K562 (cell line): Measurements from ENCODE around the gene HK1. TPM values are rescaled to one million over a fixed set of nuclear protein-coding genes. Genes with fewer than 3 reads are reported as not detected.

Experiments used
- ARID2 ChIP-seq: fragments of 450-650 bp; IDR thresholded peaks from 2 replicates; pipeline ENCODE4 v1.6.1; 2017; ENCODE audit warnings: antibody characterized with exemption, mild to moderate bottlenecking
- BRD4 ChIP-seq: fragments of 200-600 bp; sonication (generic); IDR thresholded peaks from 2 replicates; pipeline ENCODE4 v1.6.1; 2017; ENCODE audit warnings: inconsistent platforms
- GABPB2 ChIP-seq: fragments of 250-450 bp; sonication (Bioruptor Pico); conservative IDR thresholded peaks from 2 replicates; pipeline ENCODE4 v1.5.1; 2021; ENCODE audit warnings: mild to moderate bottlenecking
- HNRNPH1 ChIP-seq: fragments of 200-400 bp; formaldehyde crosslinking; optimal IDR thresholded peaks from 2 replicates; pipeline ENCODE3; 2017; ENCODE audit warnings: low read depth, mild to moderate bottlenecking, low read length, moderate library complexity
- MCM3 ChIP-seq: fragments of 450-650 bp; IDR thresholded peaks from 2 replicates; pipeline ENCODE4 v1.6.1; 2016
- MECOM ChIP-seq: fragments of 250-450 bp; sonication (Bioruptor Pico); IDR thresholded peaks from 2 replicates; pipeline ENCODE4 v1.8.0; 2022; ENCODE audit warnings: inconsistent platforms
- SAFB2 ChIP-seq: fragments of 200-400 bp; formaldehyde crosslinking; IDR thresholded peaks from 2 replicates; pipeline ENCODE4 v1.6.1; 2018; ENCODE audit warnings: borderline replicate concordance, low read length, low read depth, moderate library complexity; ENCODE audit not compliant: severe bottlenecking
- SRSF7 ChIP-seq: fragments of 200-400 bp; formaldehyde crosslinking; optimal IDR thresholded peaks from 2 replicates; pipeline ENCODE3; 2017; ENCODE audit warnings: mild to moderate bottlenecking, low read depth, low read length
- TEAD2 ChIP-seq: fragments of 450-650 bp; IDR thresholded peaks from 2 replicates; pipeline ENCODE4 v1.6.1; 2016; ENCODE audit warnings: missing genetic modification characterization, control low read depth, missing compliant biosample characterization
- ZNF23 ChIP-seq: fragments of 250-450 bp; sonication (Bioruptor Pico); IDR thresholded peaks from 2 replicates; pipeline ENCODE4 v1.4.0; 2020; ENCODE audit warnings: mild to moderate bottlenecking
- ZNF232 ChIP-seq: sonication (generic); formaldehyde crosslinking; IDR thresholded peaks from 2 replicates; pipeline ENCODE4 v1.8.0; 2022; ENCODE audit warnings: mild to moderate bottlenecking, missing genetic modification reagents
- ZNF644 ChIP-seq: fragments of 200-800 bp; sonication (Bioruptor generic); IDR thresholded peaks from 2 replicates; pipeline ENCODE4 v1.6.1; 2016; ENCODE audit warnings: low read depth, missing genetic modification characterization, missing compliant biosample characterization
- ZZZ3 ChIP-seq: fragments of 450-650 bp; IDR thresholded peaks from 2 replicates; pipeline ENCODE4 v1.6.1; 2016; ENCODE audit warnings: antibody characterized with exemption, mild to moderate bottlenecking, moderate library complexity
- polyA plus RNA-seq, 8 experiments: library from polyadenylated mRNA; depleted of rRNA in 4 of 8; stranded (reverse) in 5 of 8; unstranded in 3 of 8; fragments of >200 nt; fragmentation: Nextera tagmentation in 2 of 8; fragmentation: Illumina TruSeq in 1 of 8; extraction: Ambion mirVana in 2 of 8; extraction: Trizol in 1 of 8; gene quantifications; 2 replicates each; pipeline versions ENCODE4 v1.2.1 to v1.2.3, GENCODE V29; 2011 to 2014; ENCODE audit warnings: inconsistent platforms in 1 of 8, missing spikeins in 1 of 8
- total RNA-seq, 7 experiments: library from RNA; depleted of rRNA in 6 of 7; stranded (reverse); fragments of >200 nt in 6 of 7; fragmentation: Illumina TruSeq in 2 of 7; extraction: Trizol in 2 of 7; gene quantifications; 2 replicates each; pipeline versions ENCODE4 v1.2.1 to v1.2.3, GENCODE V29; 2011 to 2021; ENCODE audit warnings: low replicate concordance in 1 of 7
- TF ChIP-seq, protein P1 (sequence below): sonication (generic); formaldehyde crosslinking; IDR thresholded peaks from 2 replicates; pipeline ENCODE4 v1.8.0; 2022; ENCODE audit warnings: mild to moderate bottlenecking, missing genetic modification reagents
- TF ChIP-seq, protein P2 (sequence below): fragments of 450-650 bp; IDR thresholded peaks from 2 replicates; pipeline ENCODE4 v1.6.1; 2017; ENCODE audit warnings: antibody characterized with exemption
- TF ChIP-seq, protein P3 (sequence below): IDR thresholded peaks from 3 replicates; pipeline ENCODE4 v1.6.1; 2011; ENCODE audit warnings: borderline replicate concordance, mild to moderate bottlenecking, moderate library complexity; ENCODE audit not compliant: insufficient read length; ENCODE audit errors: extremely low read depth

The HK1 gene
- total and polyA plus RNA-seq, 9 of the 15 experiments (the other 6 are each of a cell fraction or from before 2014, with no cell fraction given) = 29.2 to 444 (median 193) TPM

DNA sequence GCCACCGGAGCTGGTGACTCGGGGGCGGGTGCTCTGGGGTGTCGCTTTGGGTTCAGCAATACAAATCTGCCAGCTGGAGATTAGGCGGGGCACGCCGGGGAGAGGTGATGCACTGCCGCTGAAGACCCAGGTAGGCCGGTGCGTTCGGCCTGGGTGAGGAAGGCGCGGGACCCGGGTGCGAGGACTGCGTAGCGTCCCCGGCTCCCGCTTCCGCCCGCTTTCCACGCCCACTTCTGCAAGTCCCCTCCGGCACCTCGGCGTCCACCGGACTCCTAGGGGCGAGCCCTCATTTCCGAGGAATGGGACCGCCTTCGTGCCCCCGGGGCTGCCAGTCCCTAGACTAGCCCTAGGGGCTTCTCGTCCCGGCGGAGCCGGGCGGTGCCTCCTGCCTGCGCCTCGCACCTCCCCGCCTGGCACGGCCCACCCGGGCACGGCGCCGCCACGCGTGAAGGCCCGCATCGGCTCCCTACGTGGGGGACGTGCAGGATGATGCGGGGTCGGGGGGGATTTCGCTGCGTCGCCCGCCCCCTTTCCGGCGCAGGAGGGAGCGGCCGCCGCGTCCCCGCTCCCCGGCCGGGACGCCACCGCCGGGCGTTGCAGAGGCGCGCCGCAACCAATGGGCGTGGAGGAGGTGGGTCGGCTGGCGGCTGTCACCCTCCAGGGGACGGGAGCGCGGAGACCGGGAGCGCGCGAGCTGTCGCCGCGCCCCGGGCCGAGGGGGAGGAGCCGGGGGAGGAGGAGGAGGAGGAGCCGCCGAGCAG is 40.0 kb downstream of the HK1 start (continued):
- TF ChIP-seq, protein P1, sequence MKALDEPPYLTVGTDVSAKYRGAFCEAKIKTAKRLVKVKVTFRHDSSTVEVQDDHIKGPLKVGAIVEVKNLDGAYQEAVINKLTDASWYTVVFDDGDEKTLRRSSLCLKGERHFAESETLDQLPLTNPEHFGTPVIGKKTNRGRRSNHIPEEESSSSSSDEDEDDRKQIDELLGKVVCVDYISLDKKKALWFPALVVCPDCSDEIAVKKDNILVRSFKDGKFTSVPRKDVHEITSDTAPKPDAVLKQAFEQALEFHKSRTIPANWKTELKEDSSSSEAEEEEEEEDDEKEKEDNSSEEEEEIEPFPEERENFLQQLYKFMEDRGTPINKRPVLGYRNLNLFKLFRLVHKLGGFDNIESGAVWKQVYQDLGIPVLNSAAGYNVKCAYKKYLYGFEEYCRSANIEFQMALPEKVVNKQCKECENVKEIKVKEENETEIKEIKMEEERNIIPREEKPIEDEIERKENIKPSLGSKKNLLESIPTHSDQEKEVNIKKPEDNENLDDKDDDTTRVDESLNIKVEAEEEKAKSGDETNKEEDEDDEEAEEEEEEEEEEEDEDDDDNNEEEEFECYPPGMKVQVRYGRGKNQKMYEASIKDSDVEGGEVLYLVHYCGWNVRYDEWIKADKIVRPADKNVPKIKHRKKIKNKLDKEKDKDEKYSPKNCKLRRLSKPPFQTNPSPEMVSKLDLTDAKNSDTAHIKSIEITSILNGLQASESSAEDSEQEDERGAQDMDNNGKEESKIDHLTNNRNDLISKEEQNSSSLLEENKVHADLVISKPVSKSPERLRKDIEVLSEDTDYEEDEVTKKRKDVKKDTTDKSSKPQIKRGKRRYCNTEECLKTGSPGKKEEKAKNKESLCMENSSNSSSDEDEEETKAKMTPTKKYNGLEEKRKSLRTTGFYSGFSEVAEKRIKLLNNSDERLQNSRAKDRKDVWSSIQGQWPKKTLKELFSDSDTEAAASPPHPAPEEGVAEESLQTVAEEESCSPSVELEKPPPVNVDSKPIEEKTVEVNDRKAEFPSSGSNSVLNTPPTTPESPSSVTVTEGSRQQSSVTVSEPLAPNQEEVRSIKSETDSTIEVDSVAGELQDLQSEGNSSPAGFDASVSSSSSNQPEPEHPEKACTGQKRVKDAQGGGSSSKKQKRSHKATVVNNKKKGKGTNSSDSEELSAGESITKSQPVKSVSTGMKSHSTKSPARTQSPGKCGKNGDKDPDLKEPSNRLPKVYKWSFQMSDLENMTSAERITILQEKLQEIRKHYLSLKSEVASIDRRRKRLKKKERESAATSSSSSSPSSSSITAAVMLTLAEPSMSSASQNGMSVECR = peak; percentile 75; the same call in 1 of the 2 replicates
- TF ChIP-seq ZNF23 (CRISPR knock-in tag) (no peak), GABPB2 (CRISPR knock-in tag) (no peak), MCM3 (no peak), SAFB2 (no peak), ZNF644 (no peak), BRD4 (no peak), ARID2 (no peak), SRSF7 (no peak), ZNF232 (CRISPR knock-in tag) (no peak), MECOM (CRISPR knock-in tag) (no peak), TEAD2 (tag) (no peak), HNRNPH1 (no peak), ZZZ3 (no peak)
- TF ChIP-seq, protein P2, sequence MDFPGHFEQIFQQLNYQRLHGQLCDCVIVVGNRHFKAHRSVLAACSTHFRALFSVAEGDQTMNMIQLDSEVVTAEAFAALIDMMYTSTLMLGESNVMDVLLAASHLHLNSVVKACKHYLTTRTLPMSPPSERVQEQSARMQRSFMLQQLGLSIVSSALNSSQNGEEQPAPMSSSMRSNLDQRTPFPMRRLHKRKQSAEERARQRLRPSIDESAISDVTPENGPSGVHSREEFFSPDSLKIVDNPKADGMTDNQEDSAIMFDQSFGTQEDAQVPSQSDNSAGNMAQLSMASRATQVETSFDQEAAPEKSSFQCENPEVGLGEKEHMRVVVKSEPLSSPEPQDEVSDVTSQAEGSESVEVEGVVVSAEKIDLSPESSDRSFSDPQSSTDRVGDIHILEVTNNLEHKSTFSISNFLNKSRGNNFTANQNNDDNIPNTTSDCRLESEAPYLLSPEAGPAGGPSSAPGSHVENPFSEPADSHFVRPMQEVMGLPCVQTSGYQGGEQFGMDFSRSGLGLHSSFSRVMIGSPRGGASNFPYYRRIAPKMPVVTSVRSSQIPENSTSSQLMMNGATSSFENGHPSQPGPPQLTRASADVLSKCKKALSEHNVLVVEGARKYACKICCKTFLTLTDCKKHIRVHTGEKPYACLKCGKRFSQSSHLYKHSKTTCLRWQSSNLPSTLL = no peak
- TF ChIP-seq, protein P3, sequence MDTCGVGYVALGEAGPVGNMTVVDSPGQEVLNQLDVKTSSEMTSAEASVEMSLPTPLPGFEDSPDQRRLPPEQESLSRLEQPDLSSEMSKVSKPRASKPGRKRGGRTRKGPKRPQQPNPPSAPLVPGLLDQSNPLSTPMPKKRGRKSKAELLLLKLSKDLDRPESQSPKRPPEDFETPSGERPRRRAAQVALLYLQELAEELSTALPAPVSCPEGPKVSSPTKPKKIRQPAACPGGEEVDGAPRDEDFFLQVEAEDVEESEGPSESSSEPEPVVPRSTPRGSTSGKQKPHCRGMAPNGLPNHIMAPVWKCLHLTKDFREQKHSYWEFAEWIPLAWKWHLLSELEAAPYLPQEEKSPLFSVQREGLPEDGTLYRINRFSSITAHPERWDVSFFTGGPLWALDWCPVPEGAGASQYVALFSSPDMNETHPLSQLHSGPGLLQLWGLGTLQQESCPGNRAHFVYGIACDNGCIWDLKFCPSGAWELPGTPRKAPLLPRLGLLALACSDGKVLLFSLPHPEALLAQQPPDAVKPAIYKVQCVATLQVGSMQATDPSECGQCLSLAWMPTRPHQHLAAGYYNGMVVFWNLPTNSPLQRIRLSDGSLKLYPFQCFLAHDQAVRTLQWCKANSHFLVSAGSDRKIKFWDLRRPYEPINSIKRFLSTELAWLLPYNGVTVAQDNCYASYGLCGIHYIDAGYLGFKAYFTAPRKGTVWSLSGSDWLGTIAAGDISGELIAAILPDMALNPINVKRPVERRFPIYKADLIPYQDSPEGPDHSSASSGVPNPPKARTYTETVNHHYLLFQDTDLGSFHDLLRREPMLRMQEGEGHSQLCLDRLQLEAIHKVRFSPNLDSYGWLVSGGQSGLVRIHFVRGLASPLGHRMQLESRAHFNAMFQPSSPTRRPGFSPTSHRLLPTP = no peak
